Esophagus muscularis mucosa (tissue), 4 donors: ENCODE data around the gene EARS2. TPM values are rescaled to one million over a fixed set of nuclear protein-coding genes. Genes with fewer than 3 reads are reported as not detected.

Source experiments
- DNase-seq: peaks from one replicate; pipeline ENCODE4 v3.0.0-alpha.2; 2017; ENCODE audit errors: extremely low spot score
- H3K27ac ChIP-seq, 4 donors: fragments of 200-600 bp; sonication (generic); replicated peaks in 1 of 4; 1 replicate in 3 of 4; 2 replicates in 1 of 4; pipeline ENCODE4 v1.5.1; 2016 to 2019; ENCODE audit warnings: mild to moderate bottlenecking in 1 of 4
- H3K27me3 ChIP-seq, 4 donors: fragments of 200-600 bp; sonication (generic); one replicate each; pipeline versions ENCODE4 v1.5.1 to v1.6.0; 2016 to 2019
- H3K36me3 ChIP-seq, 4 donors: fragments of 200-600 bp; sonication (generic); one replicate each; pipeline ENCODE4 v1.5.1; 2016 to 2019
- H3K4me1 ChIP-seq, 4 donors: fragments of 200-600 bp; sonication (generic); one replicate each; pipeline ENCODE4 v1.5.1; 2016 to 2019
- H3K4me3 ChIP-seq, 4 donors: fragments of 200-600 bp; sonication (generic); 1 replicate in 2 of 4; 2 replicates in 2 of 4; pipeline ENCODE4 v1.5.1; 2016 to 2019; ENCODE audit warnings: mild to moderate bottlenecking in 4 of 4, moderate library complexity in 1 of 4
- H3K9me3 ChIP-seq, 4 donors: fragments of 200-600 bp; sonication (generic); 1 replicate in 3 of 4; 2 replicates in 1 of 4; pipeline ENCODE4 v1.5.1; 2016 to 2019
- CTCF ChIP-seq, 3 experiments: fragments of 200-600 bp in 2 of 3; fragments of 450-650 bp in 1 of 3; sonication (generic) in 2 of 3; IDR thresholded peaks; one replicate each; pipeline ENCODE4 v1.5.1; 2017 to 2019; ENCODE audit warnings: antibody characterized with exemption in 3 of 3, mild to moderate bottlenecking in 2 of 3, moderate library complexity in 1 of 3
- EP300 ChIP-seq: sonication (generic); formaldehyde crosslinking; IDR thresholded peaks from one replicate; pipeline ENCODE4 v1.6.1; 2017; ENCODE audit warnings: antibody characterized with exemption
- POLR2A ChIP-seq: fragments of 450-650 bp; IDR thresholded peaks from one replicate; pipeline ENCODE4 v1.6.1; 2017; ENCODE audit warnings: antibody characterized with exemption, moderate library complexity, mild to moderate bottlenecking, low read depth
- POLR2AphosphoS5 ChIP-seq, 2 donors: sonication (generic); formaldehyde crosslinking; IDR thresholded peaks; one replicate each; pipeline ENCODE4 v1.6.1; 2017; ENCODE audit warnings: antibody characterized with exemption in 2 of 2
- WGBS: methylation state at CpG from one replicate; pipeline ENCODE4 v1.1.5; 2018; 5-methylcytosine and 5-hydroxymethylcytosine counted together
- intact Hi-C: fragments of 100-400 bp; cut with DNase I; formaldehyde crosslinking; loops from one replicate; pipeline ENCODE4 v1.15.1; 2023
- total RNA-seq, 4 donors: library from RNA; depleted of rRNA; stranded (reverse); fragments of >200 nt; gene quantifications; one replicate each; pipeline versions ENCODE4 v1.1.0 to v1.2.1, GENCODE V29; 2016

The EARS2 gene
- total RNA-seq, 4 donors from 2014 or later, result 14.2 to 24.4 (median 18.2) TPM

GRCh38 chr16:23501291-23501690, 55.9 kb downstream of the EARS2 start:
- WGBS, result 88% methylated on average over 5 of the region's 5 CpGs
- TF ChIP-seq POLR2AphosphoS5 (IDR thresholded peaks at IDR 0.05), result no peak
- TF ChIP-seq CTCF (IDR thresholded peaks at IDR 0.05), result no peak
- H3K4me1 ChIP-seq, result peaks cover 51 to 77% (median 63%) of the 10 kb centered on the region in 4 donors
- intact Hi-C loops, result no loop called here
- H3K36me3 ChIP-seq, result peaks cover 0 to 9% (median 2%) of the 10 kb centered on the region in 4 donors
- H3K27ac ChIP-seq, result no peak overlapping the region
- H3K27me3 ChIP-seq, result no peaks in the 10 kb centered on the region
- no peak overlapping the region for H3K4me3 ChIP-seq
- H3K9me3 ChIP-seq, result no peaks in the 10 kb centered on the region
- DNase-seq, result no peak

DNA sequence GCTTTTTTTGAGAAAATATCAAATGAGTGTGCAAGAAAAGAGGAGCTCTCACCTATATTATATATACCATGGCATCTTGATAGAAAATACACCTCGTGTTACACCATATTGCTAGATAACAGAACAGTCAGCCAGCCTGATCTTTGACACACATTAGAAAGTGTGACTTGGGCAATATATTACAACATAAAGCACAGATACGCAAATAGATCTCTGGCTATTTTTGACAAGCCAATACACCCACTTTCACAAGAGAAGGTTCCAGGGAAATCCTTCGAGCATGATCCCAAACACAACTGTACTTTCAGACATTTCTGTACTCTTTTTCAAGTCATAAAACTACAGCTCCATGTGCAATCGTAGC, 56.3 kb downstream of the EARS2 start:
- peaks cover 0 to 9% (median 4%) of the 10 kb centered on the region in 4 donors for H3K36me3 ChIP-seq

GRCh38 chr16:23500212-23500861, 56.8 kb downstream of the EARS2 start:
- Histone ChIP-seq H3K36me3 (peaks cover 3 to 14% (median 9%) of the 10 kb centered on the region in 4 donors), H3K9me3 (no peaks in the 10 kb centered on the region), H3K4me1 (peaks cover 42 to 68% (median 55%) of the 10 kb centered on the region in 4 donors), H3K27ac (no peak overlapping the region), H3K27me3 (no peaks in the 10 kb centered on the region), H3K4me3 (no peak overlapping the region)
- no peak for TF ChIP-seq POLR2AphosphoS5 (IDR thresholded peaks at IDR 0.05)
- no peak for TF ChIP-seq EP300
- no peak for DNase-seq
- 90% methylated on average over 18 of the region's 20 CpGs for WGBS
- intact Hi-C loops, result no loop called here

More for the DNA sequence above, 56.3 kb downstream of the EARS2 start:
- H3K27ac ChIP-seq, result no peak overlapping the region
- H3K4me3 ChIP-seq, result no peak overlapping the region
- intact Hi-C loops, result no loop called here
- DNase-seq, result no peak
- TF ChIP-seq POLR2A (no peak), CTCF (IDR thresholded peaks at IDR 0.05) (no peak)
- H3K9me3 ChIP-seq, result no peaks in the 10 kb centered on the region
- H3K4me1 ChIP-seq, result peaks cover 47 to 73% (median 59%) of the 10 kb centered on the region in 4 donors
- H3K27me3 ChIP-seq, result no peaks in the 10 kb centered on the region
- 61% methylated on average over 4 of the region's 4 CpGs for WGBS

- no peak for DNase-seq
- intact Hi-C loops, result no loop called here
- 89% methylated on average over 7 of the region's 7 CpGs for WGBS
Observed at GRCh38 chr16:23499801-23500200, 57.3 kb downstream of the EARS2 start.

DNA sequence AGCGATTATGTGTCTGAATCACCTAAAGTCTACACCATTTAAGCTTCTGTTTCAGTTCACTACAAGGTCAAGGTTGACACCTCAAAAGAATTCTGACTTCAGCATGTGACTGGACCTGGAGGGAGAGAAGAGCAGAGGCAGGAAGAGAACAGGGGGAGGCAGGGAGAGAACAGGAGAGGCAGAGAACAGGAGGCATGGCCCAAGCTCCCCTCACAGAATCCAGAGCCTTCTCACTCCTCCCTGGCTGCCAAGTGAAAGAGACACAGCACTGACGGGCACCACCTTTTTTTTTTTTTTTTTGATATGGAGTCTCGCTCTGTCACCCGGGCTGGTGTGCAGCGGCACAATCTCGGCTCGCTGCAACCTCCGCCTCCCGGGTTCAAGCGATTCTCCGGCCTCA, 58.3 kb downstream of the EARS2 start:
- no peak overlapping the region for H3K27ac ChIP-seq
- peaks cover 27 to 54% (median 40%) of the 10 kb centered on the region in 4 donors for H3K4me1 ChIP-seq
- H3K9me3 ChIP-seq, result no peaks in the 10 kb centered on the region
- peaks cover 12 to 29% (median 22%) of the 10 kb centered on the region in 4 donors for H3K36me3 ChIP-seq
- H3K27me3 ChIP-seq, result no peaks in the 10 kb centered on the region
- intact Hi-C loops, result no loop called here
- 84% methylated on average over 11 of the region's 11 CpGs for WGBS
- TF ChIP-seq POLR2A (no peak), EP300 (no peak), CTCF (IDR thresholded peaks at IDR 0.05) (no peak), POLR2AphosphoS5 (IDR thresholded peaks at IDR 0.05) (no peak)
- DNase-seq, result no peak
- H3K4me3 ChIP-seq, result no peak overlapping the region

More at GRCh38 chr16:23499801-23500200, 57.3 kb downstream of the EARS2 start:
- no peaks in the 10 kb centered on the region for H3K9me3 ChIP-seq
- no peak overlapping the region for H3K4me3 ChIP-seq
- peaks cover 5 to 19% (median 13%) of the 10 kb centered on the region in 4 donors for H3K36me3 ChIP-seq
- TF ChIP-seq CTCF (IDR thresholded peaks at IDR 0.05), result no peak
- TF ChIP-seq EP300, result no peak
- TF ChIP-seq POLR2A, result no peak
- no peak overlapping the region for H3K27ac ChIP-seq
- H3K27me3 ChIP-seq, result no peaks in the 10 kb centered on the region
- peaks cover 36 to 63% (median 49%) of the 10 kb centered on the region in 4 donors for H3K4me1 ChIP-seq
